ENCODE results near the gene ULK3.

Gene ULK3

GRCh38 chr15:74829991-74830390 is 13.0 kb downstream of the ULK3 start:
- H3K36me3 ChIP-seq: no peaks in the 10 kb centered on the region
- H3K4me1 ChIP-seq: peaks cover 20% of the 10 kb centered on the region

DNA sequence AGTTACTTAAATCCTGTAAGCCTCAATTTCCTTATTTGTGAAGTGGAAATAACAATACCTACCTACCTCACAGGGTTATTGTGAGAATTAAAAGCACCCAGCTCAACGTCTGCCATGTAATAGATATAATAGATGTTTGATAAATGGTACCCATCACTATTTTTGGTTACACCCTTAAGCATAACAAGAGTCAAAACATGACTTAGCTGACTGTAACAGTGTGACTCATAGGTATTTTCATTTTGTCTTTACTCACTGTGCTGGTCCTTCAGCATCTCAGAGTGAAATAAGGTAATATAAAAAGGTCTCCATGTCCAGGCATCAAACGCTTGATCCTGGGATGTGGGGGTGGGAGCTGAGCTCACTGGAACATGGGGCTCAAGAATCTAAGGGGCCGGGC is 13.5 kb downstream of the ULK3 start:
- no peak for DNase-seq
- H3K27me3 ChIP-seq: no peaks in the 10 kb centered on the region
- TF ChIP-seq, protein P1, sequence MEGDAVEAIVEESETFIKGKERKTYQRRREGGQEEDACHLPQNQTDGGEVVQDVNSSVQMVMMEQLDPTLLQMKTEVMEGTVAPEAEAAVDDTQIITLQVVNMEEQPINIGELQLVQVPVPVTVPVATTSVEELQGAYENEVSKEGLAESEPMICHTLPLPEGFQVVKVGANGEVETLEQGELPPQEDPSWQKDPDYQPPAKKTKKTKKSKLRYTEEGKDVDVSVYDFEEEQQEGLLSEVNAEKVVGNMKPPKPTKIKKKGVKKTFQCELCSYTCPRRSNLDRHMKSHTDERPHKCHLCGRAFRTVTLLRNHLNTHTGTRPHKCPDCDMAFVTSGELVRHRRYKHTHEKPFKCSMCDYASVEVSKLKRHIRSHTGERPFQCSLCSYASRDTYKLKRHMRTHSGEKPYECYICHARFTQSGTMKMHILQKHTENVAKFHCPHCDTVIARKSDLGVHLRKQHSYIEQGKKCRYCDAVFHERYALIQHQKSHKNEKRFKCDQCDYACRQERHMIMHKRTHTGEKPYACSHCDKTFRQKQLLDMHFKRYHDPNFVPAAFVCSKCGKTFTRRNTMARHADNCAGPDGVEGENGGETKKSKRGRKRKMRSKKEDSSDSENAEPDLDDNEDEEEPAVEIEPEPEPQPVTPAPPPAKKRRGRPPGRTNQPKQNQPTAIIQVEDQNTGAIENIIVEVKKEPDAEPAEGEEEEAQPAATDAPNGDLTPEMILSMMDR (IDR thresholded peaks at IDR 0.05; ENCODE audit: low read depth, low read length): no peak

More at GRCh38 chr15:74829991-74830390, 13.0 kb downstream of the ULK3 start:
- TF ChIP-seq, protein P1 (IDR thresholded peaks at IDR 0.05; ENCODE audit: low read depth, low read length): no peak
- H3K9me3 ChIP-seq: no peaks in the 10 kb centered on the region
- H3K4me3 ChIP-seq (ENCODE audit: low read depth, low read length): no peak overlapping the region
- no peak for DNase-seq
- no peaks in the 10 kb centered on the region for H3K27me3 ChIP-seq

DNA sequence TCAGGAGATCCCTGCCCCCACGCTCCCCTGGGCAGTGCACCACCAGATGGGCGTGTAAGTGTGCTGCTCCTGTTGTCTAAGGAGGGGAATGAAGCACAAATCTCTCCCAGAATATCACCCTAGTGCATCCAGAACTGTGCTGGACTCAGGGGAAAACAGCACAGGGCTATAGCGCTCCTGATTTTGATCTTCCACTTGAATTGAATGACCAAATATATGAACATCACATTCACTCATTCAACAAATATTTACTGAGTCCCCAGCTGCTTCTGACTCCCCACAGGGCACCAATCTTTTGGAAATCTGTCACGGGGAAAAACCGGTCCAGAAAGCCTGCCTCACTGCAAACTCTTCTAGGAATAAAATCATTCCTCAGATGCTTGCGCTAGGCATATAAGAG is 14.1 kb downstream of the ULK3 start:
- no peak for DNase-seq
- TF ChIP-seq, protein P1 (IDR thresholded peaks at IDR 0.05; ENCODE audit: low read depth, low read length): no peak
- H3K36me3 ChIP-seq: no peaks in the 10 kb centered on the region
- no peak overlapping the region for H3K4me3 ChIP-seq (ENCODE audit: low read depth, low read length)
- peaks cover 20% of the 10 kb centered on the region for H3K4me1 ChIP-seq
- H3K9me3 ChIP-seq: no peaks in the 10 kb centered on the region
- H3K27me3 ChIP-seq: no peaks in the 10 kb centered on the region

More for the DNA sequence above, 13.5 kb downstream of the ULK3 start:
- Histone ChIP-seq H3K36me3 (no peaks in the 10 kb centered on the region), H3K4me1 (peaks cover 20% of the 10 kb centered on the region), H3K9me3 (no peaks in the 10 kb centered on the region), H3K4me3 (ENCODE audit: low read depth, low read length) (no peak overlapping the region)

- no peak overlapping the region for H3K4me3 ChIP-seq (ENCODE audit: low read depth, low read length)
- TF ChIP-seq, protein P1 (IDR thresholded peaks at IDR 0.05; ENCODE audit: low read depth, low read length): peak; percentile 6; the same call in 1 of the 2 replicates
- no peaks in the 10 kb centered on the region for H3K36me3 ChIP-seq
- no peaks in the 10 kb centered on the region for H3K27me3 ChIP-seq
- DNase-seq: no peak
- no peaks in the 10 kb centered on the region for H3K9me3 ChIP-seq
- peaks cover 24% of the 10 kb centered on the region for H3K4me1 ChIP-seq
Measured at GRCh38 chr15:74827614-74828013, 15.3 kb downstream of the ULK3 start.

DNA sequence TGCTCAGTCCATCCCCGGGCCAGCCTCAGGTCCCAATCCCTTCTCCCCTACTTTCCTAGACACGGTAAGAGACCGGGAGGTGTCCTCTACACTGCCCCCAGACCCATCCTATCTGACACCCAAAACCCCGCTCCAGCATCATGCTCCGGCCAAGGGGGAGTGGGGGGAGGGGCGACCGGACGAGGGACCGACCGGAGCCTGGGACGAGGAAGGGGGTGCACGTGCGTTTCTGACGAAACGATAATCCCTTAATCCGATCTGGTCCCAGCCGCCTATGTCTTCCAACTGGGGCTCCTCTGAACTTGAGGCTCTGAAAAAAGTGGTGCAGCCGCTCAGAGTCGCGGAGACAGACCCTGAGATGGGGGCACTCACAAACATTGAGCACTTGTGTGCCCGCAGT is 16.0 kb downstream of the ULK3 start:
- Histone ChIP-seq H3K4me1 (peaks cover 17% of the 10 kb centered on the region), H3K27me3 (no peaks in the 10 kb centered on the region), H3K36me3 (no peaks in the 10 kb centered on the region), H3K9me3 (no peaks in the 10 kb centered on the region), H3K4me3 (ENCODE audit: low read depth, low read length) (no peak overlapping the region)
- TF ChIP-seq, protein P1 (IDR thresholded peaks at IDR 0.05; ENCODE audit: low read depth, low read length): no peak
- no peak for DNase-seq

DNA sequence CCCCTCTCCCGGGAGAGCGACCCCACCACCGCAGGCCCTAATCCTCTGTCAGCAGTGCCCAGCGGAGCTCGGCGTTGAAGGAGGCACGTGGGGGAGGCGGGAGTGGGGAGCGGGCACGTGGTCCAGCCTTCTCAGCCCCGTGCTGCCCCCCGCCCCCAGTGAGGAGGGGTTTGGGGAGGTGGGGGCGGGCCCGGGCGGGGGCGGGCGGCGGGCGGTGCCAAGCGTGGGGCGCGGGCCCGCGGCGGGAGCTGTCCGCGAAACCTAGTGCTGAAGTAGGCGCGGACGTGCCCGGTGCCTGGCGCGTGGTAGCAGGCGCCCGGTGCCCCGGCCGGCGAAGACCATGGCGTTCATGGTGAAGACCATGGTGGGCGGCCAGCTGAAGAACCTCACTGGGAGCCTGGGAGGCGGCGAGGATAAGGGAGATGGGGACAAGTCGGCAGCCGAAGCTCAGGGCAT is 16.6 kb downstream of the ULK3 start, which contains the start of gene CPLX3:
TSS of gene CPLX3 (plus strand) at position 264 of the 456 bp plus-strand sequence. CDS start at position 341, 77 bp downstream.
- Histone ChIP-seq H3K36me3 (no peaks in the 10 kb centered on the region), H3K4me1 (peaks cover 16% of the 10 kb centered on the region), H3K4me3 (ENCODE audit: low read depth, low read length) (no peak within 1 kb of the TSS), H3K27me3 (no peaks in the 10 kb centered on the region), H3K9me3 (no peaks in the 10 kb centered on the region)
- DNase-seq: no peak
- TF ChIP-seq, protein P1 (IDR thresholded peaks at IDR 0.05; ENCODE audit: low read depth, low read length): no peak
